ENCODE data around the gene PARD3. TPM values are rescaled to one million over a fixed set of nuclear protein-coding genes. Genes with fewer than 3 reads are reported as not detected.

Gene PARD3
- polyA plus RNA-seq, 2 of the 4 experiments (the other 2 are of a cell fraction) = 110 to 200 TPM

DNA sequence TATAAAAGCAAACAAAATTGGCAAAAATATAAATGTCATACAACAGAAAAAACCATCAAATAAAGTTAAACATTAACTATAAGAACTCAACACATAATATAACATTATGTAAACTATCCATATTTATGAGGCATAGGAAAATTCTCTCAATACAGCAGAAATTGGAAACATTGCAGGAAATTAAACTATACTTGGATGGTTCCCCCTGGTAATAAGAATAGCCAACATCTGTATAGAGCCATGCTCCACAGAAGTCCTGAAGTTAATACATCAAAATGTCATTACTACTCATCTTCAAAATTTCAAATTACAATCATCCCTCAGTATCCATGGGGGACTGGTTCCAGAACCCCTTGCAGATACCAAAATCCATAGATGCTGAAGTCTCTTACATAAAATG, 350.5 kb downstream of the PARD3 start:
- DNase-seq (ENCODE audit: low read depth in 1 of 2, low spot score in 1 of 2) = no peak
- CTCF ChIA-PET = interaction anchor here (0.6 to 1.3 kb wide), 3 partner anchors 12 to 758 kb away, joined by 3 to 6 read pairs (median 3); no protein-coding TSS in a partner anchor
- peak; percentile 59 for FAIRE-seq

DNA sequence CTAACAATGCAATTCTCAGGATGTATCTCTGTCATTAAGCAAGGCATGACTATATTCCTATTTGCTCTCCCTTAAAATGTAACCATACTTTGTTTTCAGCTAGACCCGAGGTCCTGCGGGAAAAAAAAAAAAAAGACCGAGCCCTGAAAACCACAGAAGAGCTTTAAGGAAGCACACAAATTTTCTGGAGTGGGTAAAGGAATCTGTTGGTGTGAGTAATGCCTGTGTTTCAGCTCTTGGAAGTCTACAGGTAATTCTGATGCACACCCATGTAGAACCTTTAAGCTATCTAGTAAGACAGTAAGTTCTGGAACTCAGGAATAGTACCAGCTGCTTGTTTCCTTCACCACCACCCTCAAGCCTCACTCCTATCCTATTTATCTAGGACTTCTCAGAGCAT, 351.1 kb downstream of the PARD3 start:
- Histone ChIP-seq H3K4me1 (peaks cover 37% of the 10 kb centered on the region), H3K4me3 (no peak overlapping the region), H3K9me3 (no peaks in the 10 kb centered on the region), H3K27ac (peak overlapping the region; percentile 19 to 74; a peak in 4 of 6 replicates), H3K4me2 (peak overlapping the region; percentile 48)
- FAIRE-seq (no peak), DNase-seq (ENCODE audit: low read depth in 1 of 2, low spot score in 1 of 2) (no peak), ATAC-seq (peak in 1 of 2 experiments; percentile 34; a peak in 1 of 6 replicates)
- ChIA-PET CTCF (interaction anchor here (0.6 to 1.3 kb wide), 4 partner anchors 11 to 758 kb away, joined by 3 to 6 read pairs (median 3); no protein-coding TSS in a partner anchor), POLR2A (no interaction called here)
- TF ChIP-seq, protein P1, sequence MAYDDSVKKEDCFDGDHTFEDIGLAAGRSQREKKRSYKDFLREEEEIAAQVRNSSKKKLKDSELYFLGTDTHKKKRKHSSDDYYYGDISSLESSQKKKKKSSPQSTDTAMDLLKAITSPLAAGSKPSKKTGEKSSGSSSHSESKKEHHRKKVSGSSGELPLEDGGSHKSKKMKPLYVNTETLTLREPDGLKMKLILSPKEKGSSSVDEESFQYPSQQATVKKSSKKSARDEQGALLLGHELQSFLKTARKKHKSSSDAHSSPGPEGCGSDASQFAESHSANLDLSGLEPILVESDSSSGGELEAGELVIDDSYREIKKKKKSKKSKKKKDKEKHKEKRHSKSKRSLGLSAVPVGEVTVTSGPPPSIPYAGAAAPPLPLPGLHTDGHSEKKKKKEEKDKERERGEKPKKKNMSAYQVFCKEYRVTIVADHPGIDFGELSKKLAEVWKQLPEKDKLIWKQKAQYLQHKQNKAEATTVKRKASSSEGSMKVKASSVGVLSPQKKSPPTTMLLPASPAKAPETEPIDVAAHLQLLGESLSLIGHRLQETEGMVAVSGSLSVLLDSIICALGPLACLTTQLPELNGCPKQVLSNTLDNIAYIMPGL (CRISPR knock-in tag; IDR thresholded peaks at IDR 0.05; ENCODE audit: borderline replicate concordance) = no peak
- no peak for TF ChIP-seq SREBF2 (IDR thresholded peaks at IDR 0.05)
- WGBS (ENCODE audit: missing lambda C conversion rate) = 79% methylated on average over 3 of the region's 3 CpGs

More for the DNA sequence above, 350.5 kb downstream of the PARD3 start:
- Histone ChIP-seq H3K9me3 (no peaks in the 10 kb centered on the region), H3K4me1 (peaks cover 40% of the 10 kb centered on the region), H3K4me3 (no peak overlapping the region), H3K27ac (0 out of 6 replicates have a peak overlapping the region, but pooled peaks of 1 of the 2 experiments have one; percentile 72), H3K4me2 (peak overlapping the region; percentile 48)
- POLR2A ChIA-PET = no interaction called here
- TF ChIP-seq KDM1A (IDR thresholded peaks at IDR 0.05; ENCODE audit: low read depth) (no peak), NFE2L2 (conservative IDR thresholded peaks at IDR 0.05; ENCODE audit: low read length) (no peak), JUN (IDR thresholded peaks at IDR 0.05) (no peak), SMC3 (IDR thresholded peaks at IDR 0.05) (no peak), RCOR1 (IDR thresholded peaks at IDR 0.05; ENCODE audit: low read depth, low read length) (no peak), HOXB13 (CRISPR knock-in tag; IDR thresholded peaks at IDR 0.05; ENCODE audit: low read depth) (no peak), NPAS2 (CRISPR knock-in tag; IDR thresholded peaks at IDR 0.05; ENCODE audit: borderline replicate concordance) (no peak), BHLHE40 (IDR thresholded peaks at IDR 0.05; ENCODE audit: low read depth, low read length) (no peak), HOXA7 (CRISPR knock-in tag; IDR thresholded peaks at IDR 0.05) (no peak)
- TF ChIP-seq, protein P2, sequence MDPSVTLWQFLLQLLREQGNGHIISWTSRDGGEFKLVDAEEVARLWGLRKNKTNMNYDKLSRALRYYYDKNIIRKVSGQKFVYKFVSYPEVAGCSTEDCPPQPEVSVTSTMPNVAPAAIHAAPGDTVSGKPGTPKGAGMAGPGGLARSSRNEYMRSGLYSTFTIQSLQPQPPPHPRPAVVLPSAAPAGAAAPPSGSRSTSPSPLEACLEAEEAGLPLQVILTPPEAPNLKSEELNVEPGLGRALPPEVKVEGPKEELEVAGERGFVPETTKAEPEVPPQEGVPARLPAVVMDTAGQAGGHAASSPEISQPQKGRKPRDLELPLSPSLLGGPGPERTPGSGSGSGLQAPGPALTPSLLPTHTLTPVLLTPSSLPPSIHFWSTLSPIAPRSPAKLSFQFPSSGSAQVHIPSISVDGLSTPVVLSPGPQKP (IDR thresholded peaks at IDR 0.05; ENCODE audit: low read depth, low read length) = no peak
- ATAC-seq = no peak

DNA sequence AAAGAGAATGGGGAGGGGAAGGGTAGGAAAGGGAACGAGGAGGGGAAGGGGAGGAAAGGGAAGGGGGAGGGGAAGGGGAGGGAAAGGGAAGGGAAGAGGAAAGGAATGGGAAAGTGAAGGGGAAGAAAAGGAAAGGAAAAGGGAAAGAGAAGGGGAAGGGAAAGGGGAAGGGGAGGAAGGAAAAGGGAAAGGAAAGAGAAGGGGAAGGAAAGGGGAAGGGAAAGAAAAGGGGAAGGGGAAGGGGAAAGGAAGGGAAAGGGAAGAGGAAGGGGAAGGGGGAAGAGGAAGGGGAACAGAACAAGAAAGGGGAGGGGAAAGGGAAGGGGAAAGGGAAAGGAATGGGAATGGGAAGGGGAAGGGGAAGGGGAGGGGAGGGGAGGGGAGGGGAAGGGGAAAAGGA, 352.1 kb downstream of the PARD3 start:
- WGBS (ENCODE audit: missing lambda C conversion rate) = no CpG with 5 or more reads among the region's 1 CpG
- Histone ChIP-seq H3K27ac (peak overlapping the region in 1 of 2 experiments; percentile 55; a peak in 2 of 6 replicates), H3K4me1 (peaks cover 36% of the 10 kb centered on the region), H3K4me3 (no peak overlapping the region), H3K4me2 (no peak overlapping the region), H3K9me3 (no peaks in the 10 kb centered on the region)
- FAIRE-seq = no peak
- ChIA-PET POLR2A (no interaction called here), CTCF (no interaction called here)
- no peak for DNase-seq (ENCODE audit: low read depth in 1 of 2, low spot score in 1 of 2)
- TF ChIP-seq BHLHE40 (IDR thresholded peaks at IDR 0.05; ENCODE audit: low read depth, low read length) (no peak), TFCP2L1 (CRISPR knock-in tag; IDR thresholded peaks at IDR 0.05) (no peak), FOSL2 (IDR thresholded peaks at IDR 0.05) (no peak), FOSL2 (CRISPR knock-in tag; IDR thresholded peaks at IDR 0.05) (no peak), PHF8 (IDR thresholded peaks at IDR 0.05; ENCODE audit: borderline replicate concordance, low read depth) (no peak), MAZ (IDR thresholded peaks at IDR 0.05; ENCODE audit: borderline replicate concordance, low read depth, low read length) (no peak)
- TF ChIP-seq, protein P2 (IDR thresholded peaks at IDR 0.05; ENCODE audit: low read depth, low read length) = no peak
- TF ChIP-seq, protein P3, sequence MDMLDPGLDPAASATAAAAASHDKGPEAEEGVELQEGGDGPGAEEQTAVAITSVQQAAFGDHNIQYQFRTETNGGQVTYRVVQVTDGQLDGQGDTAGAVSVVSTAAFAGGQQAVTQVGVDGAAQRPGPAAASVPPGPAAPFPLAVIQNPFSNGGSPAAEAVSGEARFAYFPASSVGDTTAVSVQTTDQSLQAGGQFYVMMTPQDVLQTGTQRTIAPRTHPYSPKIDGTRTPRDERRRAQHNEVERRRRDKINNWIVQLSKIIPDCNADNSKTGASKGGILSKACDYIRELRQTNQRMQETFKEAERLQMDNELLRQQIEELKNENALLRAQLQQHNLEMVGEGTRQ (IDR thresholded peaks at IDR 0.05) = no peak
- TF ChIP-seq, protein P4, sequence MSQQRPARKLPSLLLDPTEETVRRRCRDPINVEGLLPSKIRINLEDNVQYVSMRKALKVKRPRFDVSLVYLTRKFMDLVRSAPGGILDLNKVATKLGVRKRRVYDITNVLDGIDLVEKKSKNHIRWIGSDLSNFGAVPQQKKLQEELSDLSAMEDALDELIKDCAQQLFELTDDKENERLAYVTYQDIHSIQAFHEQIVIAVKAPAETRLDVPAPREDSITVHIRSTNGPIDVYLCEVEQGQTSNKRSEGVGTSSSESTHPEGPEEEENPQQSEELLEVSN (IDR thresholded peaks at IDR 0.05; ENCODE audit: borderline replicate concordance, low read depth) = no peak
- TF ChIP-seq, protein P5, sequence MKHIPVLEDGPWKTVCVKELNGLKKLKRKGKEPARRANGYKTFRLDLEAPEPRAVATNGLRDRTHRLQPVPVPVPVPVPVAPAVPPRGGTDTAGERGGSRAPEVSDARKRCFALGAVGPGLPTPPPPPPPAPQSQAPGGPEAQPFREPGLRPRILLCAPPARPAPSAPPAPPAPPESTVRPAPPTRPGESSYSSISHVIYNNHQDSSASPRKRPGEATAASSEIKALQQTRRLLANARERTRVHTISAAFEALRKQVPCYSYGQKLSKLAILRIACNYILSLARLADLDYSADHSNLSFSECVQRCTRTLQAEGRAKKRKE (CRISPR knock-in tag; IDR thresholded peaks at IDR 0.05; ENCODE audit: low read depth) = no peak
- no peak for ATAC-seq

Measured in A549 (cell line).